Activated T-helper 17 cell treated with anti-CD3 and anti-CD28 coated beads, Interleukin-2, amount 50 U/mL, for 72 hours (primary cell): Measurements from ENCODE around the gene CACNA1I. TPM values are rescaled to one million over a fixed set of nuclear protein-coding genes. Genes with fewer than 3 reads are reported as not detected.
"Not testable (repeated sequence)": the region's sequence is repeated elsewhere in the genome, so short reads cannot be mapped to it uniquely, and the experiment has no call there.

ENCODE experiments used
- ATAC-seq: fragments of 150-1000 bp; cut with Tn5 transposase; replicated peaks from 2 replicates; pipeline ENCODE4 v1.10.0; 2021; ENCODE audit warnings: mild to moderate bottlenecking, moderate library complexity
- H3K27ac Mint-ChIP-seq: one replicate; pipeline ENCODE4 v1.8.0; 2022; ENCODE audit warnings: mixed read lengths
- H3K27me3 Mint-ChIP-seq: one replicate; pipeline ENCODE4 v1.8.0; 2022; ENCODE audit warnings: mixed read lengths
- H3K36me3 Mint-ChIP-seq: one replicate; pipeline ENCODE4 v1.8.0; 2022; ENCODE audit warnings: low read depth, mild to moderate bottlenecking, mixed read lengths
- H3K4me1 Mint-ChIP-seq: one replicate; pipeline ENCODE4 v1.8.0; 2022; ENCODE audit warnings: mixed read lengths
- H3K4me3 Mint-ChIP-seq: one replicate; pipeline ENCODE4 v1.8.0; 2022; ENCODE audit warnings: mild to moderate bottlenecking, mixed read lengths
- H3K9me3 Mint-ChIP-seq: one replicate; pipeline ENCODE4 v1.8.0; 2022; ENCODE audit warnings: mixed read lengths
- total RNA-seq, 2 donors: library from RNA; stranded (reverse); gene quantifications; one replicate each; pipeline ENCODE4 v1.2.3, GENCODE V29; 2022

The CACNA1I gene
- 1 to 10 TPM in 1 of 2 donors, under 1 TPM in 1; 0.84 to 5.3 TPM for total RNA-seq

- Mint-ChIP-seq H3K4me3 (no peak within 1 kb of the TSS), H3K27me3 (no peaks in the 10 kb centered on the region), H3K36me3 (no peaks in the 10 kb centered on the region), H3K9me3 (no peaks in the 10 kb centered on the region), H3K4me1 (peaks cover 11% of the 10 kb centered on the region), H3K27ac (no peak within 1 kb of the TSS)
- ATAC-seq = no peak
Observed at GRCh38 chr22:39570665-39571064, at the start of gene CACNA1I. Gene CACNA1I, plus strand, starts transcription at chr22:39570753. Its CDS starts 0 bp downstream, at chr22:39570753.

GRCh38 chr22:39521106-39521885 is 49.3 kb upstream of the CACNA1I start:
- H3K4me1 Mint-ChIP-seq = peaks cover 27% of the 10 kb centered on the region
- H3K4me3 Mint-ChIP-seq = peak overlapping the region; percentile 92
- peak overlapping the region; percentile 98 for H3K27ac Mint-ChIP-seq
- H3K27me3 Mint-ChIP-seq, ATAC-seq, H3K9me3 Mint-ChIP-seq: not testable (repeated sequence)
- H3K36me3 Mint-ChIP-seq = peaks cover 76% of the 10 kb centered on the region

GRCh38 chr22:39522091-39522490 is 48.5 kb upstream of the CACNA1I start:
- Mint-ChIP-seq H3K4me3 (peak overlapping the region; percentile 92), H3K36me3 (peaks cover 75% of the 10 kb centered on the region), H3K27ac (peak overlapping the region; percentile 98), H3K4me1 (peaks cover 29% of the 10 kb centered on the region)
- H3K27me3 Mint-ChIP-seq, H3K9me3 Mint-ChIP-seq, ATAC-seq: not testable (repeated sequence)

GRCh38 chr22:39522567-39523300 is 47.8 kb upstream of the CACNA1I start:
- no peak for ATAC-seq
- H3K9me3 Mint-ChIP-seq = no peaks in the 10 kb centered on the region
- H3K36me3 Mint-ChIP-seq = peaks cover 76% of the 10 kb centered on the region
- H3K27ac Mint-ChIP-seq = peak overlapping the region; percentile 98
- H3K4me1 Mint-ChIP-seq = peaks cover 35% of the 10 kb centered on the region
- peak overlapping the region; percentile 92 for H3K4me3 Mint-ChIP-seq
- no peaks in the 10 kb centered on the region for H3K27me3 Mint-ChIP-seq

GRCh38 chr22:39524089-39524752 is 46.3 kb upstream of the CACNA1I start:
- Mint-ChIP-seq H3K27ac (peak overlapping the region; percentile 71), H3K9me3 (no peaks in the 10 kb centered on the region), H3K4me1 (peaks cover 46% of the 10 kb centered on the region), H3K4me3 (peak overlapping the region; percentile 46), H3K36me3 (peaks cover 88% of the 10 kb centered on the region), H3K27me3 (no peaks in the 10 kb centered on the region)
- ATAC-seq = no peak

- peak overlapping the region; percentile 71 for H3K27ac Mint-ChIP-seq
- H3K4me3 Mint-ChIP-seq = peak overlapping the region; percentile 46
- no peaks in the 10 kb centered on the region for H3K27me3 Mint-ChIP-seq
- H3K4me1 Mint-ChIP-seq = peaks cover 49% of the 10 kb centered on the region
- H3K36me3 Mint-ChIP-seq = peaks cover 93% of the 10 kb centered on the region
- H3K9me3 Mint-ChIP-seq = no peaks in the 10 kb centered on the region
- ATAC-seq = no peak
Observed at GRCh38 chr22:39524753-39525657, 45.5 kb upstream of the CACNA1I start.

GRCh38 chr22:39525658-39525975 is 44.9 kb upstream of the CACNA1I start:
- peaks cover 52% of the 10 kb centered on the region for H3K4me1 Mint-ChIP-seq
- H3K9me3 Mint-ChIP-seq = no peaks in the 10 kb centered on the region
- peak overlapping the region; percentile 46 for H3K4me3 Mint-ChIP-seq
- H3K36me3 Mint-ChIP-seq = peaks cover 93% of the 10 kb centered on the region
- no peak for ATAC-seq
- H3K27ac Mint-ChIP-seq = peak overlapping the region; percentile 71
- H3K27me3 Mint-ChIP-seq = no peaks in the 10 kb centered on the region

- peaks cover 93% of the 10 kb centered on the region for H3K36me3 Mint-ChIP-seq
- H3K4me1 Mint-ChIP-seq = peaks cover 62% of the 10 kb centered on the region
- peak overlapping the region; percentile 98 for H3K4me3 Mint-ChIP-seq
- peak overlapping the region; percentile 87 for H3K27ac Mint-ChIP-seq
- no peaks in the 10 kb centered on the region for H3K27me3 Mint-ChIP-seq
- ATAC-seq = peak; percentile 18
- H3K9me3 Mint-ChIP-seq = no peaks in the 10 kb centered on the region
Observed at GRCh38 chr22:39526736-39527171, 43.8 kb upstream of the CACNA1I start.

GRCh38 chr22:39527481-39527961 is 43.0 kb upstream of the CACNA1I start:
- Mint-ChIP-seq H3K4me1 (peaks cover 57% of the 10 kb centered on the region), H3K9me3 (no peaks in the 10 kb centered on the region), H3K36me3 (peaks cover 93% of the 10 kb centered on the region), H3K4me3 (peak overlapping the region; percentile 98), H3K27me3 (no peaks in the 10 kb centered on the region), H3K27ac (peak overlapping the region; percentile 87)
- no peak for ATAC-seq

- H3K4me1 Mint-ChIP-seq = peaks cover 54% of the 10 kb centered on the region
- H3K27ac Mint-ChIP-seq = peak overlapping the region; percentile 80
- ATAC-seq = no peak
- no peaks in the 10 kb centered on the region for H3K27me3 Mint-ChIP-seq
- peak overlapping the region; percentile 98 for H3K4me3 Mint-ChIP-seq
- H3K9me3 Mint-ChIP-seq = no peaks in the 10 kb centered on the region
- peaks cover 91% of the 10 kb centered on the region for H3K36me3 Mint-ChIP-seq
Observed at GRCh38 chr22:39528080-39528661, 42.4 kb upstream of the CACNA1I start.

- Mint-ChIP-seq H3K27me3 (no peaks in the 10 kb centered on the region), H3K27ac (peak overlapping the region; percentile 80), H3K36me3 (peaks cover 84% of the 10 kb centered on the region), H3K9me3 (no peaks in the 10 kb centered on the region), H3K4me1 (peaks cover 54% of the 10 kb centered on the region), H3K4me3 (peak overlapping the region; percentile 98)
- ATAC-seq = peak; percentile 36
Observed at GRCh38 chr22:39528681-39529486, 41.7 kb upstream of the CACNA1I start.

- no peaks in the 10 kb centered on the region for H3K9me3 Mint-ChIP-seq
- no peak for ATAC-seq
- no peaks in the 10 kb centered on the region for H3K27me3 Mint-ChIP-seq
- H3K36me3 Mint-ChIP-seq = peaks cover 78% of the 10 kb centered on the region
- H3K4me3 Mint-ChIP-seq = peak overlapping the region; percentile 98
- H3K4me1 Mint-ChIP-seq = peaks cover 56% of the 10 kb centered on the region
- H3K27ac Mint-ChIP-seq = peak overlapping the region; percentile 80
Observed at GRCh38 chr22:39529487-39529851, 41.1 kb upstream of the CACNA1I start.

GRCh38 chr22:39530116-39530515 is 40.4 kb upstream of the CACNA1I start:
- Mint-ChIP-seq H3K4me3 (peak overlapping the region; percentile 98), H3K27me3 (no peaks in the 10 kb centered on the region), H3K27ac (peak overlapping the region; percentile 80), H3K36me3 (peaks cover 71% of the 10 kb centered on the region), H3K4me1 (peaks cover 50% of the 10 kb centered on the region), H3K9me3 (no peaks in the 10 kb centered on the region)
- no peak for ATAC-seq
